Measurements from ENCODE around the gene LRMDA. TPM values are rescaled to one million over a fixed set of nuclear protein-coding genes. Genes with fewer than 3 reads are reported as not detected.

Gene LRMDA
- total RNA-seq, 2 experiments from 2014 or later = not detected

DNA sequence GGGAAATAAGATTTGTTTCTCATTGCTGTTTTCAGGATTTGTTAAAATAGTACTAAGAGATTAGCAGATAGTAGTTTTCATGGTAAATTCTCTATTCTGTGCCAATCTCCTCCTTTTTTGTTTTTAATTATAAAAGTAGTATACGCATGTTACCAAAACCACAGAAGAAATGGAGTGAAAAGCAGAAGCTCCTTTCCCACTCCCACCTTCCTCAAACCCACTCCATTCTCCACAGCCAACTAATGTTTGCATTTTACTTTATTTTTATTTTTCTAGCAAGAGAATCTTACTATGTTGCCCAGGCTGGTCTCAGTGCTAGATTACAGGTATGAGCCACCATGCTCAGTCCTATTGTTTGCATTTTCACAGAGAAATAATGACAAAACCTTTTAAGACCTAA lies 4.5 kb upstream of the LRMDA start:
- ChIA-PET CTCF (ENCODE audit: unreplicated experiment) (no interaction called here), POLR2A (no interaction called here)
- TF ChIP-seq, protein P1, sequence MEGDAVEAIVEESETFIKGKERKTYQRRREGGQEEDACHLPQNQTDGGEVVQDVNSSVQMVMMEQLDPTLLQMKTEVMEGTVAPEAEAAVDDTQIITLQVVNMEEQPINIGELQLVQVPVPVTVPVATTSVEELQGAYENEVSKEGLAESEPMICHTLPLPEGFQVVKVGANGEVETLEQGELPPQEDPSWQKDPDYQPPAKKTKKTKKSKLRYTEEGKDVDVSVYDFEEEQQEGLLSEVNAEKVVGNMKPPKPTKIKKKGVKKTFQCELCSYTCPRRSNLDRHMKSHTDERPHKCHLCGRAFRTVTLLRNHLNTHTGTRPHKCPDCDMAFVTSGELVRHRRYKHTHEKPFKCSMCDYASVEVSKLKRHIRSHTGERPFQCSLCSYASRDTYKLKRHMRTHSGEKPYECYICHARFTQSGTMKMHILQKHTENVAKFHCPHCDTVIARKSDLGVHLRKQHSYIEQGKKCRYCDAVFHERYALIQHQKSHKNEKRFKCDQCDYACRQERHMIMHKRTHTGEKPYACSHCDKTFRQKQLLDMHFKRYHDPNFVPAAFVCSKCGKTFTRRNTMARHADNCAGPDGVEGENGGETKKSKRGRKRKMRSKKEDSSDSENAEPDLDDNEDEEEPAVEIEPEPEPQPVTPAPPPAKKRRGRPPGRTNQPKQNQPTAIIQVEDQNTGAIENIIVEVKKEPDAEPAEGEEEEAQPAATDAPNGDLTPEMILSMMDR (conservative IDR thresholded peaks at IDR 0.05; ENCODE audit: low read length) = no peak
- TF ChIP-seq EZH2phosphoT487 (IDR thresholded peaks at IDR 0.05; ENCODE audit: borderline replicate concordance, low read depth, low read length) = no peak
- BruUV-seq (replicated peaks) = no TSS peak
- intact Hi-C loops (cut with micrococcal nuclease; ENCODE audit: unreplicated experiment) = no loop called here
- H3K9me2 ChIP-seq (ENCODE audit: insufficient read depth, low read length) = no peaks in the 10 kb centered on the region
- no peak overlapping the region for H3K4me2 ChIP-seq (ENCODE audit: low read length)
- no peak for DNase-seq (ENCODE audit: low spot score)
- no peaks in the 10 kb centered on the region for H3K9me3 ChIP-seq (ENCODE audit: low read length)
- no peaks in the 10 kb centered on the region for H4K20me1 ChIP-seq (ENCODE audit: insufficient read depth, low read length)
- no peak overlapping the region for H3K4me3 ChIP-seq (ENCODE audit: low read depth, low read length, poor library complexity, severe bottlenecking)
- H3K4me1 ChIP-seq (ENCODE audit: insufficient read depth, low read length, poor library complexity, severe bottlenecking) = no peaks in the 10 kb centered on the region
- no peak overlapping the region for H3K27ac ChIP-seq (ENCODE audit: low read depth, low read length, poor library complexity, severe bottlenecking)
- H3K79me2 ChIP-seq (ENCODE audit: insufficient read depth, low read depth, low read length) = no peaks in the 10 kb centered on the region
- H2AFZ ChIP-seq (ENCODE audit: low read length) = no peak overlapping the region
- no peaks in the 10 kb centered on the region for H3K36me3 ChIP-seq (ENCODE audit: insufficient read depth, low read length)

DNA sequence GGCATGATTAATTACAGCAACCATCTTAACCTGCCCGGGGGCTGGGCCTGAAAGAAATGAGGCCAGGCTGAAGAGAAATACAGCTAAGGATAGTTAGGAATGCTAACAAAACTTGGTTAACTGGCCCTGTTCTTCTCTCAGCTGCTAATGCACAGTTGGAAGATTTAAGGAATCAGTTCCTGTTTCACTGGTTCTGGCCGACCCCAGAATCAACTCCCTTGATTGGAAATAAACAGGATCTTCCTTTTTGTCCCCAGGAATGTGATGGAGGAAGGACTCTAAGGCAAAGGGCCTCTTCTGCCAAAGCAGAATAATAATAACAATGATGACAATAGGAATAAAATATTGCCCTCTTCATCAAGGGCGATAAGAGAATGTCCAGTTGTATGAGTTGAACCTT lies 3.5 kb upstream of the LRMDA start:
- Histone ChIP-seq H3K79me2 (ENCODE audit: insufficient read depth, low read depth, low read length) (no peaks in the 10 kb centered on the region), H3K4me2 (ENCODE audit: low read length) (no peak overlapping the region), H4K20me1 (ENCODE audit: insufficient read depth, low read length) (no peaks in the 10 kb centered on the region), H3K9me2 (ENCODE audit: insufficient read depth, low read length) (no peaks in the 10 kb centered on the region), H3K4me3 (ENCODE audit: low read depth, low read length, poor library complexity, severe bottlenecking) (no peak overlapping the region), H3K27ac (ENCODE audit: low read depth, low read length, poor library complexity, severe bottlenecking) (no peak overlapping the region), H3K36me3 (ENCODE audit: insufficient read depth, low read length) (no peaks in the 10 kb centered on the region), H3K9me3 (ENCODE audit: low read length) (no peaks in the 10 kb centered on the region), H2AFZ (ENCODE audit: low read length) (no peak overlapping the region), H3K4me1 (ENCODE audit: insufficient read depth, low read length, poor library complexity, severe bottlenecking) (no peaks in the 10 kb centered on the region)
- ChIA-PET CTCF (ENCODE audit: unreplicated experiment) (no interaction called here), POLR2A (no interaction called here)
- intact Hi-C loops (cut with micrococcal nuclease; ENCODE audit: unreplicated experiment) = no loop called here
- TF ChIP-seq, protein P1 (conservative IDR thresholded peaks at IDR 0.05; ENCODE audit: low read length) = no peak
- no peak for TF ChIP-seq EZH2phosphoT487 (IDR thresholded peaks at IDR 0.05; ENCODE audit: borderline replicate concordance, low read depth, low read length)
- DNase-seq (ENCODE audit: low spot score) = no peak
- no TSS peak for BruUV-seq (replicated peaks)

DNA sequence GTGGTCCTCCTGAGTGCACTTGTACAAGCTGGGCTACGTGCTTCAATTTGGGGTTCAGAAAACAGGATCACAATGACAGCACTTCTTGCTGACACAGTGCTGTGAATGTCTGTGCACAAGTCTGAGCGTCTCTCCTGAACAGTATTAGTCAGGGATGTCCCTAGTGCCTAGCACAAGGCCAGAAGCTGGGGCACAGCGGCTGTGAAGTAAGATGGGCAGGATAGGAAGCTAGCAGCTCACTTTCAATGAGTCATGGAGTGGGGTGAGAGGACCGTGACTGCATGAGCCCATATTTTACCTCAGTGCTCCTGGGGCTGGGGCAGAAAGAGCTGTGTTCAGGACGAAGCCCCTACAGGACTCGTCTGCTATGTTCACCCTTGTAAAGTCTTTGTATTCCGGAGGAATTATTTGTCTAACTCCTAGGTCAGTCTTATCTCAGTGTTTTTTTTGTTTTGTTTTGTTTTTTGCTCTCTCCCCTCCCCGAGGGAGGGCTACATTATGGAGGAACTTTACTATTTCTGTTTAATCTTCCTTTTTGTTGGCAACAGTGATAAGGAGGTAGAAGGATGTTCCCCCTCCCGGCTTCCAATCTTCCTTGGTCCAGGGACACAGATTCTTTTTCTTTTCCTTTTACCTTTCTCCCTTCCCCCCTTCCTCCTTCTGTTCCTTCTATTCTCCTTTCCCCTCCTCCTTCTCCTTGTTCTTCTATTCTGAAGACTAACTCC lies 2.8 kb upstream of the LRMDA start:
- H3K4me2 ChIP-seq (ENCODE audit: low read length) = no peak overlapping the region

More for the DNA sequence above, 2.8 kb upstream of the LRMDA start:
- BruUV-seq (replicated peaks) = no TSS peak
- Histone ChIP-seq H3K27ac (ENCODE audit: low read depth, low read length, poor library complexity, severe bottlenecking) (no peak overlapping the region), H3K36me3 (ENCODE audit: insufficient read depth, low read length) (no peaks in the 10 kb centered on the region), H3K4me1 (ENCODE audit: insufficient read depth, low read length, poor library complexity, severe bottlenecking) (no peaks in the 10 kb centered on the region), H3K9me2 (ENCODE audit: insufficient read depth, low read length) (no peaks in the 10 kb centered on the region), H4K20me1 (ENCODE audit: insufficient read depth, low read length) (no peaks in the 10 kb centered on the region), H2AFZ (ENCODE audit: low read length) (no peak overlapping the region), H3K79me2 (ENCODE audit: insufficient read depth, low read depth, low read length) (no peaks in the 10 kb centered on the region), H3K9me3 (ENCODE audit: low read length) (no peaks in the 10 kb centered on the region), H3K4me3 (ENCODE audit: low read depth, low read length, poor library complexity, severe bottlenecking) (no peak overlapping the region)
- TF ChIP-seq, protein P1 (conservative IDR thresholded peaks at IDR 0.05; ENCODE audit: low read length) = no peak
- no peak for TF ChIP-seq EZH2phosphoT487 (IDR thresholded peaks at IDR 0.05; ENCODE audit: borderline replicate concordance, low read depth, low read length)
- intact Hi-C loops (cut with micrococcal nuclease; ENCODE audit: unreplicated experiment) = no loop called here
- no peak for DNase-seq (ENCODE audit: low spot score)
- ChIA-PET POLR2A (interaction anchor here (0.7 kb wide), 2 partner anchors 19 to 35 kb away, joined by 3 read pairs; no protein-coding TSS in a partner anchor), CTCF (ENCODE audit: unreplicated experiment) (no interaction called here)

Measured in OCI-LY7 (cell line).